Neural crest cell (in vitro differentiated cells): Measurements from ENCODE around the gene GLS2. TPM values are rescaled to one million over a fixed set of nuclear protein-coding genes. Genes with fewer than 3 reads are reported as not detected.

Experiments
- DNase-seq: peaks from one replicate; pipeline ENCODE4 v3.0.0; 2021; ENCODE audit warnings: low read depth, mixed read lengths, low spot score
- H3K27ac Mint-ChIP-seq: one replicate; pipeline ENCODE4 v1.8.0; 2021; ENCODE audit warnings: mild to moderate bottlenecking, mixed read lengths; ENCODE audit not compliant: unreplicated experiment
- H3K27me3 Mint-ChIP-seq: 2 replicates; pipeline ENCODE4 v1.8.0; 2021; ENCODE audit warnings: low read depth, mild to moderate bottlenecking, mixed read lengths
- H3K36me3 Mint-ChIP-seq: 2 replicates; pipeline ENCODE4 v1.8.0; 2021; ENCODE audit warnings: low read depth, mild to moderate bottlenecking, mixed read lengths
- H3K4me1 Mint-ChIP-seq: 2 replicates; pipeline ENCODE4 v1.8.0; 2021; ENCODE audit warnings: mixed read lengths
- H3K4me3 Mint-ChIP-seq: one replicate; pipeline ENCODE4 v1.8.0; 2021; ENCODE audit warnings: mild to moderate bottlenecking, mixed read lengths
- H3K9me3 Mint-ChIP-seq: 2 replicates; pipeline ENCODE4 v1.8.0; 2021; ENCODE audit warnings: mixed read lengths
- total RNA-seq: library from RNA; stranded (reverse); gene quantifications from 2 replicates; pipeline ENCODE4 v1.2.1, GENCODE V29; 2021
- TF ChIP-seq, protein P1 (sequence below): fragments of 200-600 bp; sonication (generic); conservative IDR thresholded peaks from 2 replicates; pipeline ENCODE4 v1.5.0; 2021; ENCODE audit warnings: antibody characterized with exemption, mild to moderate bottlenecking

GLS2 gene
- total RNA-seq, 1 donor from 2014 or later, result 0.35 TPM

DNA sequence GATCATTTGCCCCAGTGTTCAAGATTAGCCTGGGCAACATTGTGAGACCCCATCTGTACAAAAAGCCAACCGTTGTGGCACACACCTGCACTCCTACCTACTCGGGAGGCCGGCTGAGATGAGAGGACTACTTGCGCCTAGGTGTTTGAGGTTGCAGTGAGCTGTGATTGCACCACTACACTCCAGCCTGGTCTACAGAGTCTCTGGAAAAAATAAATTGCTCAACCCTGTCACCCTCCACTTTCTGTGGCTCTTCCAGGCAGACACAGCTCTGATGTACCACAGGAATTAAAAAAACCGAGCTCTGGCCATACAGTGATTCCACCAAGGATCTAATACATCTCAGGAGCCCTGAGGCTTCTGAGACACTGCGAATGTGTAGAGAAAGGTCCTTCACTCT lies 53.1 kb downstream of the GLS2 start:
- Mint-ChIP-seq H3K9me3 (no peaks in the 10 kb centered on the region), H3K4me3 (no peak overlapping the region), H3K36me3 (peaks cover 5% of the 10 kb centered on the region), H3K4me1 (peaks cover 7% of the 10 kb centered on the region), H3K27me3 (no peaks in the 10 kb centered on the region), H3K27ac (peak overlapping the region; percentile 47)
- DNase-seq, result no peak
- TF ChIP-seq, protein P1, sequence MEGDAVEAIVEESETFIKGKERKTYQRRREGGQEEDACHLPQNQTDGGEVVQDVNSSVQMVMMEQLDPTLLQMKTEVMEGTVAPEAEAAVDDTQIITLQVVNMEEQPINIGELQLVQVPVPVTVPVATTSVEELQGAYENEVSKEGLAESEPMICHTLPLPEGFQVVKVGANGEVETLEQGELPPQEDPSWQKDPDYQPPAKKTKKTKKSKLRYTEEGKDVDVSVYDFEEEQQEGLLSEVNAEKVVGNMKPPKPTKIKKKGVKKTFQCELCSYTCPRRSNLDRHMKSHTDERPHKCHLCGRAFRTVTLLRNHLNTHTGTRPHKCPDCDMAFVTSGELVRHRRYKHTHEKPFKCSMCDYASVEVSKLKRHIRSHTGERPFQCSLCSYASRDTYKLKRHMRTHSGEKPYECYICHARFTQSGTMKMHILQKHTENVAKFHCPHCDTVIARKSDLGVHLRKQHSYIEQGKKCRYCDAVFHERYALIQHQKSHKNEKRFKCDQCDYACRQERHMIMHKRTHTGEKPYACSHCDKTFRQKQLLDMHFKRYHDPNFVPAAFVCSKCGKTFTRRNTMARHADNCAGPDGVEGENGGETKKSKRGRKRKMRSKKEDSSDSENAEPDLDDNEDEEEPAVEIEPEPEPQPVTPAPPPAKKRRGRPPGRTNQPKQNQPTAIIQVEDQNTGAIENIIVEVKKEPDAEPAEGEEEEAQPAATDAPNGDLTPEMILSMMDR, result no peak

DNA sequence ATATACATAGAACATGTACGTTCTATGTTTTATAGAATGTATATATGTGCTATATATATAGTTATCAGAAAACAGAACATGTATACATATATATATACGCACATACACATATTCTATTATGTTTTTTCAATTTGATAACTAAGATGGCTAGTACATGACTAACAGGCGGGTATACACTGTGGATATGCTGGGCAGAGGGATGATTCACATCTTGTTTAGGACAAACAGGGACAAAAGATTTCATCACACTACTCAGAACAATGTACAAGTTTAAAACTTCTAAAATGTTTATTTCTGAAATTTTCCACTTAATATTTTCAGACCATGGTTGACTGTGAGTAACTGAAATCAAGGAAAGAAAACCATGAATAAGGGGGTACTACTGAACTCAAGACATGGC lies 56.1 kb downstream of the GLS2 start:
- Mint-ChIP-seq H3K4me3 (no peak overlapping the region), H3K27me3 (no peaks in the 10 kb centered on the region), H3K9me3 (no peaks in the 10 kb centered on the region), H3K36me3 (peaks cover 12% of the 10 kb centered on the region), H3K27ac (no peak overlapping the region), H3K4me1 (no peaks in the 10 kb centered on the region)
- no peak for DNase-seq
- TF ChIP-seq, protein P1, result no peak

DNA sequence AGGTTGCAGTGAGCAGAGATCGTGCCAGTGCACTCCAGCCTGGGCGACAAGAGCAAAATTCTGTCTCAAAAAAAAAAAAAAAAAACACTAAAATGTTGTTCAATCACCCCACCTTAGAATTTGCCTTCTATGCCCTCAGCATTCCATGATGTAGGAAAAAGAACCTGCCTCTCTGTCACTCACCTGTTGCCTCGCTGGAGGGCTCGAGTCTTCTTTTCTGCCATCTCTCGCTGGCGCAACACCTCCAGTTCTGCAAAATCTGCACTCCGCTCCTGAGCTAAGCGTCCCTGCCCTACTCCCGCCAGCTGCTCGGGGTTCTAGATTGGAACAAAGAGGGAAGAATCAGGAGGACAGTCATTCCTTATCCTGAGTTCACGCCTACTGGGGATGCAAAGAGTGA lies 56.7 kb downstream of the GLS2 start:
- Mint-ChIP-seq H3K36me3 (peaks cover 12% of the 10 kb centered on the region), H3K27ac (peak overlapping the region; percentile 12)

DNA sequence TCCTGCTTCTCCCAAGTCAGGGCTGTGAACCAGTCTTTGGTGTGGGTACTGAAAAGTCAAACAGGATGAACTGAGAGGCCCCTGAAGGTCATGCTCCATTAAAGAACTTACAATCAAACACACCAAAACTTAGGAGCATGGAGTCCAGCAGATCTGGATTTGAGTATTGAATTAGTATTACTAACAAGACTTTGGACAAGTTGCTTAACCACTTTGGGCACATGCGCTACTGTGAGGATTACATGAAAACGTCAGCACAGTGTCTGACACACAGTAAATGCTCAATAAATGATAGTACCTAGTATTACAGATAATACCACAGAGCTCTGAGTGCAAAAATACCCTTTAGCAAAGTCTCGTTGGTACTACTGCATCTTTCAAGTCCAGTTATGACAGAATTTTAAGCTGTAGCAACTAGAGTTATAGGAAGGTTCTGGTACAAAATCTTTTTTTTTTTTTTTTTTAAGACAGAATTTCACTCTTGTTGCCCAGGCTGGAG lies 62.0 kb downstream of the GLS2 start:
- no peaks in the 10 kb centered on the region for H3K9me3 Mint-ChIP-seq
- H3K36me3 Mint-ChIP-seq, result peaks cover 16% of the 10 kb centered on the region
- H3K4me1 Mint-ChIP-seq, result no peaks in the 10 kb centered on the region
- H3K27ac Mint-ChIP-seq, result no peak overlapping the region
- TF ChIP-seq, protein P1, result no peak
- no peak for DNase-seq
- H3K4me3 Mint-ChIP-seq, result no peak overlapping the region
- H3K27me3 Mint-ChIP-seq, result no peaks in the 10 kb centered on the region

More for the DNA sequence above, 56.7 kb downstream of the GLS2 start:
- H3K4me3 Mint-ChIP-seq, result no peak overlapping the region
- H3K27me3 Mint-ChIP-seq, result no peaks in the 10 kb centered on the region
- no peaks in the 10 kb centered on the region for H3K9me3 Mint-ChIP-seq
- no peaks in the 10 kb centered on the region for H3K4me1 Mint-ChIP-seq
- TF ChIP-seq, protein P1, result no peak
- no peak for DNase-seq

DNA sequence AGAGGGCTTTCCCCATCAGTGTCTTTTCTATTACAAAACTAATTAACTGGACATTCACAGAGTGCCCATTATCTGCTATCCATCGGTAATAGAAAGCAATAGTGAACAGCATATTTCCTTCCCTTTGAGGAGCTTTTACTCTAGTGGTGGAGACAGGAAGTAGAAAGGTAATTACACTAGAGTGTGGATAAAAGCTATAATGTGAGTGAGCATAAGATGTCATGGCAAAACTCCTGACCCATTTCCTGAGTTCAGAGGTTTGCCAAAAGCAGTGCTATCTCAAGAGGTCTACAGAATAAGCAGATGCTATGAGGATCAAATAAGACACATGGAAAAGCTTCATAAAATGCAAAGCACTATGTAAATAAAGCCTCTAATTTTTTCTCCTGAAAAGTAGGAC lies 62.8 kb downstream of the GLS2 start:
- H3K27ac Mint-ChIP-seq, result no peak overlapping the region
- peaks cover 19% of the 10 kb centered on the region for H3K36me3 Mint-ChIP-seq
- H3K27me3 Mint-ChIP-seq, result no peaks in the 10 kb centered on the region
- no peaks in the 10 kb centered on the region for H3K4me1 Mint-ChIP-seq
- DNase-seq, result no peak
- TF ChIP-seq, protein P1, result no peak
- H3K9me3 Mint-ChIP-seq, result no peaks in the 10 kb centered on the region
- no peak overlapping the region for H3K4me3 Mint-ChIP-seq

Other genes with a start within 250 kb of the GLS2 start
- gene ANKRD52, start 229.8 kb downstream of the GLS2 start, total RNA-seq, result 61.4 and 68.0 TPM in 2 replicates
- gene COQ10A, start 221.2 kb downstream of the GLS2 start, total RNA-seq, result 23.2 and 23.3 TPM in 2 replicates
- gene CS, start 187.8 kb downstream of the GLS2 start, total RNA-seq, result 295 and 302 TPM in 2 replicates
- 242 and 244 TPM in 2 replicates for gene CNPY2, start 172.2 kb downstream of the GLS2 start, total RNA-seq
- 64.4 and 69.6 TPM in 2 replicates for gene PAN2, start 154.2 kb downstream of the GLS2 start, total RNA-seq
- 0.23 TPM in 1 of 2 replicates, not detected in the other for gene IL23A, start 149.3 kb downstream of the GLS2 start, total RNA-seq
- gene STAT2, start 128.1 kb downstream of the GLS2 start, total RNA-seq, result 67.4 and 70.0 TPM in 2 replicates
- gene APOF, start 125.3 kb downstream of the GLS2 start, total RNA-seq, result not detected in 2 replicates
- 108 and 110 TPM in 2 replicates for gene TIMELESS, start 38.7 kb downstream of the GLS2 start, total RNA-seq
- not detected in 2 replicates for gene MIP, start 33.5 kb downstream of the GLS2 start, total RNA-seq
- gene SPRYD4, start 19.6 kb downstream of the GLS2 start, total RNA-seq, result 4.9 and 5.1 TPM in 2 replicates
- 29.3 and 33.5 TPM in 2 replicates for gene RBMS2, start 33.7 kb upstream of the GLS2 start, total RNA-seq
- 116 and 122 TPM in 2 replicates for gene BAZ2A, start 142.2 kb upstream of the GLS2 start, total RNA-seq
- gene ATP5F1B, start 157.8 kb upstream of the GLS2 start, total RNA-seq, result 626 and 651 TPM in 2 replicates
- gene PTGES3, start 200.1 kb upstream of the GLS2 start, total RNA-seq, result 282 and 284 TPM in 2 replicates
- gene NACA, start 237.1 kb upstream of the GLS2 start, total RNA-seq, result 1,026 and 1,074 TPM in 2 replicates